ENCODE data around the gene SLC35F3. TPM values are rescaled to one million over a fixed set of nuclear protein-coding genes. Genes with fewer than 3 reads are reported as not detected.

SLC35F3 gene
- total and polyA plus RNA-seq, 9 donors = 0.21 to 0.64 (median 0.31) TPM

DNA sequence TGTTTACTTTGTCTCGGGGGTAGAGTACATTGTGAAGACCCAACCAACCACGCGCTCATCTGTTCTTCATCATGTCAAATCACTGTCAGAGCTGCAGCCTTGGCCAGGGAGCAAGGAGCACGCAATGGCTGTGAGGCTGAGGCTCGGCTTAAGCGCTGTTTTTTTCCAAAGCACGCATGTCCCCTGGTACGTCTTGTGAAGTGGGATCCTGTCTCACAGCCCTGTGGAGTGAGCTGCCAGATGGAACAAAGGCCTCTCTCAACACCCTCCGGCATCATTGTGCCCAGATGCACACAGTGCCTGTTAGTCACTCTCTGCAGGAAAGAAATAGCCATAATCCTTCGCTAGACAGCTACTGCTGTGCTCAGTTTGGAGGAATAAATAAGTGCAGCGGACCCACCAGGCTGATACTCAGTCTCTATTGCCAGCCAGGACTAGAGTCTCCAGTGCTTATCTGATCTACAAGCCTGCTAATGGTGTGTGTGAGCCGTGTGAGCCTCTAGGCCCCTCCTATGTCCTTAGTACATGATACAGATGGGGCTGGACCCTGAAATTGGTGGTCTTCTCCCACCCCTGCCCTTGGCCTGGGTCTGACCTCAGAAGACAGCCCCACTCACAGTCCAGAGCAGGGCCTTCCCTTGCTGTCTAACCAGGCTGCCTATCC, 377.5 kb downstream of the SLC35F3 start:
- no peaks in the 10 kb centered on the region for H3K9me3 ChIP-seq (replicated peaks; ENCODE audit: control insufficient read depth, low read depth, low read length)
- no peaks in the 10 kb centered on the region for H3K4me1 ChIP-seq (ENCODE audit: control insufficient read depth, insufficient read depth, low read length)
- no peak overlapping the region for H3K27ac ChIP-seq (ENCODE audit: low read length)
- DNase-seq = no peak
- no peaks in the 10 kb centered on the region for H3K36me3 ChIP-seq (ENCODE audit: control insufficient read depth, insufficient read depth, low read length)
- H3K27me3 ChIP-seq (ENCODE audit: control insufficient read depth, insufficient read depth, low read length) = no peaks in the 10 kb centered on the region
- WGBS (ENCODE audit: insufficient coverage) = 75% methylated on average over 12 of the region's 12 CpGs
- no peak overlapping the region for H3K4me3 ChIP-seq (ENCODE audit: low read length)

DNA sequence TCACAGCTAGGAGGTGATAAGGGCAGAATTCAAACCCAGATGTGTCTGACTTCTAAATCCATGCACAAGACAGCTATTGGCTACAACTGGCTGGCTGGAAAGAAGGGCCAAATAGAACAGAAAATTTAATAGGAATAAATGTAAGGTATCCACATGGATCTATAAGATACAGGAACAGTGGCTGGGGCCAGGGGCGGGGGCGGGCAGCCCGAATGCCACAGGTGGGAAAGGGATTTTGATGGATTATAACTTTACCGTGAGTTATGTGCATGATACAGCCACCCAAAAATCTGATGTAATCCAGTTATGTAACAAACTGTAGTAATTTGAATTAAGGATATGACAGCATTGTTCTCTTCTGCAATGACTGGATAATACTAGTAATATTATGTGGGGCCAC, 381.7 kb downstream of the SLC35F3 start:
- H3K4me1 ChIP-seq (ENCODE audit: control insufficient read depth, insufficient read depth, low read length) = no peaks in the 10 kb centered on the region
- no peaks in the 10 kb centered on the region for H3K36me3 ChIP-seq (ENCODE audit: control insufficient read depth, insufficient read depth, low read length)
- no peak overlapping the region for H3K4me3 ChIP-seq (ENCODE audit: low read length)
- no peak for DNase-seq
- peaks cover 9% of the 10 kb centered on the region for H3K9me3 ChIP-seq (replicated peaks; ENCODE audit: control insufficient read depth, low read depth, low read length)
- 80% methylated on average over 2 of the region's 4 CpGs for WGBS (ENCODE audit: insufficient coverage)
- H3K27me3 ChIP-seq (ENCODE audit: control insufficient read depth, insufficient read depth, low read length) = no peaks in the 10 kb centered on the region
- H3K27ac ChIP-seq (ENCODE audit: low read length) = no peak overlapping the region

DNA sequence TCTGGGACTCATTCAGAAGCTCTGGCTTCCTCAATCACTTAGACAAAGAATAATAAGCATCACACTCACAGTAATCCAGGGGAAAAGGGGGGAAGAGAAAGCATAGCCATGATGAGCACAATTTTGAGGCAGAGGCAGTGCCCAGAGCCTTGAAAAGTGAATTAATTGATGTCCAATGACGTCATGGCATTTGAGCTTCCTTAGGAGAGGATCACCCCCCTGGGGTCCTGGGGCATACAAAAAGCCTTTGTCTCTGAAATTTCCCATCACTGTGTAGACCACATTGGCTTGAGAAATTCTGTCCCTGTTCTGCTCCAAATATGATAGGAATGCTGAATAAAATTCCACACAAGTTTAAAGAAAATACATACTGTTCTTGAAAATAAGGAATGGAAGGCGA, 384.5 kb downstream of the SLC35F3 start:
- WGBS (ENCODE audit: insufficient coverage) = no CpG with 5 or more reads among the region's 2 CpGs
- Histone ChIP-seq H3K4me3 (ENCODE audit: low read length) (no peak overlapping the region), H3K36me3 (ENCODE audit: control insufficient read depth, insufficient read depth, low read length) (no peaks in the 10 kb centered on the region), H3K9me3 (replicated peaks; ENCODE audit: control insufficient read depth, low read depth, low read length) (peaks cover 9% of the 10 kb centered on the region), H3K27me3 (ENCODE audit: control insufficient read depth, insufficient read depth, low read length) (peaks cover 4% of the 10 kb centered on the region), H3K27ac (ENCODE audit: low read length) (no peak overlapping the region), H3K4me1 (ENCODE audit: control insufficient read depth, insufficient read depth, low read length) (no peaks in the 10 kb centered on the region)
- no peak for DNase-seq

DNA sequence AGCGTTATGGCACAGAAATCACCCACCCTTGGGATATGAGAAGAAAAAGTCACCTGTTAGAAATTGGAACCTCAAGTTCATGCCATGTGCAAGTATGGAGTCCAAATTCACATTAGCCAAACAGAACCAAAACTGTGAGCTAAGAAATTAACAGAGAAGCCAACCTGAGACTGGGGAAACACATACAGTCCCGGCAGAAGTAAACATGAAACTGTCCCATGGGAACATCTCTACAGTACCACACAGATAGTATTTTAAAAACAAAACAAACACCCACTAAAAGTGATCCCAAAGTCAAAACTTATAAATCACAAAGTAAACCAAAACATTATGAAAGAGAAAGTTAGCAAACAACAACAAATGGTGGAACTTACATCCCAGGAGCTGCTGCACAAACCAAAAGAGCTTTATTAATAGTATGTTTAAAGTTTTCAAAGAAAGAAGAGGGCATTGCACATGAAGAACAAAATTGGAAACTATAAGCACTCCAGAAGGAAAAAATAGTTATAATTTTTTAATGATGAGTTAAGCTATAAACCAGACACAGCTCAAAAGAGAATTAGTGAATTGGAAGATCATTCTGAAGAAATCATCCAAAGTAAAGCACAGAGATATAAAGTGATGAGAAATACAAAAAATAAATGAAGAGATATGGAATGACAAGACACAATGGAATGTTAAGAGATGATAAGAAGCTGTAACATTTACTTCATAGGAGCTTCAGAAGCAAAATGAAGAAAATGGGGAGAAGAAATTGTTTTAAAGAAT, 385.2 kb downstream of the SLC35F3 start:
- Histone ChIP-seq H3K36me3 (ENCODE audit: control insufficient read depth, insufficient read depth, low read length) (no peaks in the 10 kb centered on the region), H3K4me1 (ENCODE audit: control insufficient read depth, insufficient read depth, low read length) (peaks cover 3% of the 10 kb centered on the region), H3K27ac (ENCODE audit: low read length) (no peak overlapping the region), H3K27me3 (ENCODE audit: control insufficient read depth, insufficient read depth, low read length) (peaks cover 4% of the 10 kb centered on the region), H3K4me3 (ENCODE audit: low read length) (no peak overlapping the region), H3K9me3 (replicated peaks; ENCODE audit: control insufficient read depth, low read depth, low read length) (peaks cover 9% of the 10 kb centered on the region)
- whole genome bisulfite sequencing (ENCODE audit: insufficient coverage) = no CpG with 5 or more reads among the region's 2 CpGs
- DNase-seq = no peak

DNA sequence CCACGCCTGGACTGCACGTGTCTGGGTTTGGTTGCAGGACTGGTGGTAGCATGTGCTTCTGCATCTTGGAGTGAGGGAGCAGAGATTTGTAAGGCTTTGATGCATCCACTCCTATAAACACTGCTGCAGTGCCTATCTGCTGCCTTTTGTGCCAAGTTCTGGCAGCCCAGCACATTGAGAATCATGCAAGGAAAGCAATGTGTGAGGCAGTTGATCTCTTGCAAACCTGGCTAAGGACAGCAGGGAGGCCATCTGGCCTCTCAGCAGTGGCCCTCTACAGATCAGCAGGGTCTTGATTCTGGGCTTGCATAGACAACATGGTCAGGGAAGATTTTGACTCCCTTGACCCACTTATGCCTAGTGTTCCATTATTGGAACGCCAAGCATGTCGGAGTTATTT, 387.5 kb downstream of the SLC35F3 start:
- peaks cover 9% of the 10 kb centered on the region for H3K4me1 ChIP-seq (ENCODE audit: control insufficient read depth, insufficient read depth, low read length)
- peaks cover 4% of the 10 kb centered on the region for H3K27me3 ChIP-seq (ENCODE audit: control insufficient read depth, insufficient read depth, low read length)
- H3K36me3 ChIP-seq (ENCODE audit: control insufficient read depth, insufficient read depth, low read length) = no peaks in the 10 kb centered on the region
- no peak overlapping the region for H3K4me3 ChIP-seq (ENCODE audit: low read length)
- no peak overlapping the region for H3K27ac ChIP-seq (ENCODE audit: low read length)
- H3K9me3 ChIP-seq (replicated peaks; ENCODE audit: control insufficient read depth, low read depth, low read length) = peaks cover 9% of the 10 kb centered on the region
- no peak for DNase-seq
- WGBS (ENCODE audit: insufficient coverage) = 80% methylated on average over 2 of the region's 4 CpGs

DNA sequence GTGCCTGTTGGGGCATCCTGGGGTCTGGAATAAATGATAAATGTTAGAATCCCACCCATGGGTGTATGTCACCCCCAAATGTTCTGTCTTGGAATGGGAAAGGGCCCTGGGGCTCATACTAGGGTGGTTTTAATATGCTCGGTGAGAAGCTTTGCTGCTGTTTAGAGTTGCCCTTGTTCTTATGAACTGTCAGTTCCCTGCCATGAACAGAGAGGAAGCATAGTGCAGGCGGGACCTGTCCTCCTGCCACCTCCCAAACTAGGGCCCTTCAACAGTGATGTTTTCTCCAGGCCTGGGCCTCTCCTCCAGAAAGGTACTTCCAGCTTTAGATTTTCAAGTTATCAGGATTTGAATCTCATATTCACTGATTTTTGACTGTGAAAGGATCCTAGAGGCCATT, 388.1 kb downstream of the SLC35F3 start:
- no peak for DNase-seq
- Histone ChIP-seq H3K27ac (ENCODE audit: low read length) (no peak overlapping the region), H3K4me1 (ENCODE audit: control insufficient read depth, insufficient read depth, low read length) (peaks cover 9% of the 10 kb centered on the region), H3K4me3 (ENCODE audit: low read length) (no peak overlapping the region), H3K27me3 (ENCODE audit: control insufficient read depth, insufficient read depth, low read length) (peaks cover 4% of the 10 kb centered on the region), H3K9me3 (replicated peaks; ENCODE audit: control insufficient read depth, low read depth, low read length) (peaks cover 9% of the 10 kb centered on the region), H3K36me3 (ENCODE audit: control insufficient read depth, insufficient read depth, low read length) (no peaks in the 10 kb centered on the region)
- 100% methylated on average over 1 of the region's 2 CpGs for WGBS (ENCODE audit: insufficient coverage)

DNA sequence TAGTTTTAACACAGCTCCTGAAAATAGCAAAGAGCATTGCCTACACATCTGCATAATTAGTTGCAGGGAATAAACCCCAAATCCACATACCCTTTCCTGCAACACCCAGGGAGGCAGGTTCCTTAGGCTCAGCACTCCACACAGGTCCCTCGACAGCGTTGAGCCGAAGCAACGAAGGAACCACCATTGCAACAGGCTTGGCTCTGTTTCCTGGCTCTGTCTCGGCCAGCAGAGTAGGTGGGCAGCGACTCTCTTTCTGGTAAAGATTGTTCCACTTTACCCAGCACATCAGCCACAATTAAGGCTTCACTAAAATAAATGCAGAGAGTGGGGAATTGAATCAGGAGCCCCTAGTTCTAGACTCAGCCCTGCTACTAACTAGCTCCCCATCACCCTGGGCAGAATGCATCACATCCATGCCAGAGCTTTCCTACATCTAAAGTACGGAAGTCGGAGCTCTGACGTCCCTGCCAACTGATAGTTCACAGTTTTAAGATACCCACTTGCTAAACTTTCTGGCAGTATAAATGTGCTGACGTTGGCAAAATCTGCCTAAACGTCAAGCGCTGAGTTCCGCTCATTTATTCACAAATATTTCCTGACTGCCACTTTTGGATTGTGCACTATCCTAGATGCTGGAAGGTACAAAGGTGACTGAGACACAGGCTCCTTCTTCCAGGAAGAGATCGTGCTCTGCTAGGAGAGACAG, 389.8 kb downstream of the SLC35F3 start:
- no peak overlapping the region for H3K4me3 ChIP-seq (ENCODE audit: low read length)
- H3K4me1 ChIP-seq (ENCODE audit: control insufficient read depth, insufficient read depth, low read length) = peaks cover 9% of the 10 kb centered on the region
- peaks cover 9% of the 10 kb centered on the region for H3K9me3 ChIP-seq (replicated peaks; ENCODE audit: control insufficient read depth, low read depth, low read length)
- DNase-seq = no peak
- no peaks in the 10 kb centered on the region for H3K36me3 ChIP-seq (ENCODE audit: control insufficient read depth, insufficient read depth, low read length)
- 59% methylated on average over 4 of the region's 14 CpGs for WGBS (ENCODE audit: insufficient coverage)
- no peak overlapping the region for H3K27ac ChIP-seq (ENCODE audit: low read length)
- peaks cover 4% of the 10 kb centered on the region for H3K27me3 ChIP-seq (ENCODE audit: control insufficient read depth, insufficient read depth, low read length)

DNA sequence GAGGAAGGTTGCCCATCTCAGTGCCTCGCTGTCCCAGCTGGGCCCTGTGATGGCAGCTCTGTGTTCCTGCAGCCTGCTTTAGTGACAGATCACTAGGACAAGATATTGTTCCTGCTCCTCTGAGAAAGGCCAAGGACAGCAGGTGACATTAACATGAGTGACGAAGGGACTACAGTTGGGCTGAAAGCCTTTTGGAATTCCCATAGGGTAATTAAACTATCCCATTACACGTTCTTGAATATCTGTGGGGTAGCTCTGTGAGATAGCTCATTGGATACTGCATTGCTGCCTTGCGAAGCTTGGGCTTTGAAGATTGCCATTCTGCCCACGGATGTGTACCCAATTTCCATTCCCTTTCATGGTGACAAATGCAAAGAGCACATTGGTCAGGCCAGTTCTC, 390.6 kb downstream of the SLC35F3 start:
- 69% methylated on average over 3 of the region's 5 CpGs for WGBS (ENCODE audit: insufficient coverage)
- peaks cover 4% of the 10 kb centered on the region for H3K27me3 ChIP-seq (ENCODE audit: control insufficient read depth, insufficient read depth, low read length)
- no peak overlapping the region for H3K27ac ChIP-seq (ENCODE audit: low read length)
- DNase-seq = peak; percentile 24
- peaks cover 9% of the 10 kb centered on the region for H3K4me1 ChIP-seq (ENCODE audit: control insufficient read depth, insufficient read depth, low read length)
- no peaks in the 10 kb centered on the region for H3K36me3 ChIP-seq (ENCODE audit: control insufficient read depth, insufficient read depth, low read length)
- H3K9me3 ChIP-seq (replicated peaks; ENCODE audit: control insufficient read depth, low read depth, low read length) = peaks cover 5% of the 10 kb centered on the region
- no peak overlapping the region for H3K4me3 ChIP-seq (ENCODE audit: low read length)

DNA sequence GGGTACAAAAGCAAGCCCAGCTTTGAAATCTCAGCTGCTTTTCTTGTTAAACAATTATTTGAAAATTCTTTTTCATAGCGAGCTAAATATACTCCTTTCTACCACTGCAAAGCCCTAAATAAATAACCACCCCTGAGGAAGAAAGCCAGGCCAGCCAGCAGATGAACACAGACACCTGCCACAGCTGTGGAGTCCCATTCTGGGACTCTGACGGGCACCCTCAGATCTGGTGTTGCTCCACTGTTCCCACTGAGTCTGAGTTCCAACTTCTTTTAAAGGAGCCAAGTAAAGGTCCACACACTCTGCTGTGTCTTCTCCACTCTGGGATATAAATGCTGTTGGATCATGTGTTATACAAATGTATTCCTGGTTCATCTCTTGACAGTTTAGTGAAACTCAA, 391.1 kb downstream of the SLC35F3 start:
- no peak overlapping the region for H3K27ac ChIP-seq (ENCODE audit: low read length)
- WGBS (ENCODE audit: insufficient coverage) = no CpG with 5 or more reads among the region's 2 CpGs
- H3K27me3 ChIP-seq (ENCODE audit: control insufficient read depth, insufficient read depth, low read length) = peaks cover 4% of the 10 kb centered on the region
- H3K4me3 ChIP-seq (ENCODE audit: low read length) = no peak overlapping the region
- peaks cover 9% of the 10 kb centered on the region for H3K4me1 ChIP-seq (ENCODE audit: control insufficient read depth, insufficient read depth, low read length)
- peaks cover 1% of the 10 kb centered on the region for H3K9me3 ChIP-seq (replicated peaks; ENCODE audit: control insufficient read depth, low read depth, low read length)
- peak; percentile 5 for DNase-seq
- no peaks in the 10 kb centered on the region for H3K36me3 ChIP-seq (ENCODE audit: control insufficient read depth, insufficient read depth, low read length)

DNA sequence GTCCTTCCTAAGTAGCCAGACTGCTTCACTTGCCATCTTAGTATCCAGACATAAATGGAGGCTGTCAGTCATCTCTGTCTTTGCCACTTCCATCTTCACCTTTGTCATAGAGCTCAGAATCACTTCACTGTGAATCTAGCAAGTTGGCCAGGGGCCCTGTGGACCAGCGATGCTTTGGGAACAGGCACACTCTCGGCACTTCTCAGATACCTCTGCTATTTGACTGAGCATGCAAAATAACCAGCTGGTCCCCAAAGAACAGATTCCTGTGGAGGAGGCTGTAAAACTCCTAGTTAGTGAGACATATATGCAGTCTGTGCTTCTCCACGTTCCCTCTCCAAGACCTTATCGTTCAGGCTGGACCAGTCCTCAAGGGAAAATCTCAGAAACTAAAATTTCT, 392.0 kb downstream of the SLC35F3 start:
- peaks cover 9% of the 10 kb centered on the region for H3K4me1 ChIP-seq (ENCODE audit: control insufficient read depth, insufficient read depth, low read length)
- no peaks in the 10 kb centered on the region for H3K36me3 ChIP-seq (ENCODE audit: control insufficient read depth, insufficient read depth, low read length)
- H3K27ac ChIP-seq (ENCODE audit: low read length) = no peak overlapping the region
- no peak for DNase-seq
- H3K27me3 ChIP-seq (ENCODE audit: control insufficient read depth, insufficient read depth, low read length) = peaks cover 4% of the 10 kb centered on the region
- no peak overlapping the region for H3K4me3 ChIP-seq (ENCODE audit: low read length)
- WGBS (ENCODE audit: insufficient coverage) = no CpG with 5 or more reads among the region's 4 CpGs
- no peaks in the 10 kb centered on the region for H3K9me3 ChIP-seq (replicated peaks; ENCODE audit: control insufficient read depth, low read depth, low read length)

All from muscle of leg (tissue), 11 donors.